Measurements from ENCODE around the gene ELANE.

Gene ELANE

GRCh38 chr19:861756-862580, 9.9 kb downstream of the ELANE start:
- TF ChIP-seq PAX5 (IDR thresholded peaks at IDR 0.05; ENCODE audit: insufficient read depth, low read length, severe bottlenecking) (no peak), POU2F2 (IDR thresholded peaks at IDR 0.05; ENCODE audit: low read depth, low read length) (no peak), POLR2AphosphoS5 (IDR thresholded peaks at IDR 0.05; ENCODE audit: low read depth, low read length) (no peak), TAF1 (IDR thresholded peaks at IDR 0.05; ENCODE audit: low read depth, low read length) (no peak), POLR2A (IDR thresholded peaks at IDR 0.05; ENCODE audit: low read depth, low read length) (no peak), SPI1 (IDR thresholded peaks at IDR 0.05; ENCODE audit: low read depth, low read length) (no peak)
- FAIRE-seq: no peak
- no peak for DNase-seq (ENCODE audit: insufficient read length, low spot score)

GRCh38 chr19:862581-863314, 10.6 kb downstream of the ELANE start:
- FAIRE-seq: peak; percentile 38
- no peak for DNase-seq (ENCODE audit: insufficient read length, low spot score)
- TF ChIP-seq POLR2AphosphoS5 (IDR thresholded peaks at IDR 0.05; ENCODE audit: low read depth, low read length): no peak
- TF ChIP-seq POLR2A (IDR thresholded peaks at IDR 0.05; ENCODE audit: low read depth, low read length): no peak
- no peak for TF ChIP-seq SPI1 (IDR thresholded peaks at IDR 0.05; ENCODE audit: low read depth, low read length)
- TF ChIP-seq PAX5 (IDR thresholded peaks at IDR 0.05; ENCODE audit: insufficient read depth, low read length, severe bottlenecking): no peak
- TF ChIP-seq TAF1 (IDR thresholded peaks at IDR 0.05; ENCODE audit: low read depth, low read length): no peak
- TF ChIP-seq POU2F2 (IDR thresholded peaks at IDR 0.05; ENCODE audit: low read depth, low read length): no peak

GRCh38 chr19:863315-863620, 11.2 kb downstream of the ELANE start:
- TF ChIP-seq TAF1 (IDR thresholded peaks at IDR 0.05; ENCODE audit: low read depth, low read length): no peak
- TF ChIP-seq POLR2AphosphoS5 (IDR thresholded peaks at IDR 0.05; ENCODE audit: low read depth, low read length): no peak
- TF ChIP-seq POLR2A (IDR thresholded peaks at IDR 0.05; ENCODE audit: low read depth, low read length): no peak
- TF ChIP-seq PAX5 (IDR thresholded peaks at IDR 0.05; ENCODE audit: insufficient read depth, low read length, severe bottlenecking): no peak
- TF ChIP-seq POU2F2 (IDR thresholded peaks at IDR 0.05; ENCODE audit: low read depth, low read length): no peak
- no peak for TF ChIP-seq SPI1 (IDR thresholded peaks at IDR 0.05; ENCODE audit: low read depth, low read length)
- FAIRE-seq: no peak
- no peak for DNase-seq (ENCODE audit: insufficient read length, low spot score)

GRCh38 chr19:866769-867300, 14.7 kb downstream of the ELANE start:
- no peak for TF ChIP-seq POLR2AphosphoS5 (IDR thresholded peaks at IDR 0.05; ENCODE audit: low read depth, low read length)
- TF ChIP-seq POU2F2 (IDR thresholded peaks at IDR 0.05; ENCODE audit: low read depth, low read length): no peak
- FAIRE-seq: no peak
- no peak for DNase-seq (ENCODE audit: insufficient read length, low spot score)

GRCh38 chr19:867301-867793, 15.2 kb downstream of the ELANE start:
- DNase-seq (ENCODE audit: insufficient read length, low spot score) (no peak), FAIRE-seq (no peak)
- TF ChIP-seq PAX5 (IDR thresholded peaks at IDR 0.05; ENCODE audit: insufficient read depth, low read length, severe bottlenecking) (no peak), POLR2AphosphoS5 (IDR thresholded peaks at IDR 0.05; ENCODE audit: low read depth, low read length) (no peak), SPI1 (IDR thresholded peaks at IDR 0.05; ENCODE audit: low read depth, low read length) (no peak), POU2F2 (IDR thresholded peaks at IDR 0.05; ENCODE audit: low read depth, low read length) (no peak), TAF1 (IDR thresholded peaks at IDR 0.05; ENCODE audit: low read depth, low read length) (no peak), POLR2A (IDR thresholded peaks at IDR 0.05; ENCODE audit: low read depth, low read length) (no peak)

GRCh38 chr19:867855-868457, 15.9 kb downstream of the ELANE start:
- TF ChIP-seq SPI1 (IDR thresholded peaks at IDR 0.05; ENCODE audit: low read depth, low read length) (no peak), POLR2A (IDR thresholded peaks at IDR 0.05; ENCODE audit: low read depth, low read length) (no peak), PAX5 (IDR thresholded peaks at IDR 0.05; ENCODE audit: insufficient read depth, low read length, severe bottlenecking) (no peak), TAF1 (IDR thresholded peaks at IDR 0.05; ENCODE audit: low read depth, low read length) (no peak), POLR2AphosphoS5 (IDR thresholded peaks at IDR 0.05; ENCODE audit: low read depth, low read length) (no peak), POU2F2 (IDR thresholded peaks at IDR 0.05; ENCODE audit: low read depth, low read length) (no peak)
- DNase-seq (ENCODE audit: insufficient read length, low spot score) (no peak), FAIRE-seq (no peak)

GRCh38 chr19:868458-869244, 16.5 kb downstream of the ELANE start:
- no peak for DNase-seq (ENCODE audit: insufficient read length, low spot score)
- FAIRE-seq: no peak

GRCh38 chr19:869245-870177, 17.4 kb downstream of the ELANE start:
- no peak for TF ChIP-seq POLR2AphosphoS5 (IDR thresholded peaks at IDR 0.05; ENCODE audit: low read depth, low read length)
- no peak for TF ChIP-seq POU2F2 (IDR thresholded peaks at IDR 0.05; ENCODE audit: low read depth, low read length)
- no peak for TF ChIP-seq PAX5 (IDR thresholded peaks at IDR 0.05; ENCODE audit: insufficient read depth, low read length, severe bottlenecking)
- no peak for TF ChIP-seq TAF1 (IDR thresholded peaks at IDR 0.05; ENCODE audit: low read depth, low read length)
- TF ChIP-seq POLR2A (IDR thresholded peaks at IDR 0.05; ENCODE audit: low read depth, low read length): no peak
- no peak for TF ChIP-seq SPI1 (IDR thresholded peaks at IDR 0.05; ENCODE audit: low read depth, low read length)
- DNase-seq (ENCODE audit: insufficient read length, low spot score) (no peak), FAIRE-seq (no peak)

More at GRCh38 chr19:868458-869244, 16.5 kb downstream of the ELANE start:
- TF ChIP-seq TAF1 (IDR thresholded peaks at IDR 0.05; ENCODE audit: low read depth, low read length) (no peak), POLR2A (IDR thresholded peaks at IDR 0.05; ENCODE audit: low read depth, low read length) (no peak)

Measured in GM12891 (cell line).